GM21528 (cell line): ENCODE results near the gene CD82.
A peak's percentile ranks its signal among the peaks of the same experiment; 100 is the strongest.
"Not testable (repeated sequence)": the region's sequence is repeated elsewhere in the genome, so short reads cannot be mapped to it uniquely, and the experiment has no call there.

ENCODE experiments used
- ATAC-seq: cut with Tn5 transposase; IDR thresholded peaks from one replicate; pipeline ENCODE4 v1.9.1; 2021; ENCODE audit warnings: mild to moderate bottlenecking, moderate library complexity; ENCODE audit not compliant: unreplicated experiment, low FRiP score

The CD82 gene

DNA sequence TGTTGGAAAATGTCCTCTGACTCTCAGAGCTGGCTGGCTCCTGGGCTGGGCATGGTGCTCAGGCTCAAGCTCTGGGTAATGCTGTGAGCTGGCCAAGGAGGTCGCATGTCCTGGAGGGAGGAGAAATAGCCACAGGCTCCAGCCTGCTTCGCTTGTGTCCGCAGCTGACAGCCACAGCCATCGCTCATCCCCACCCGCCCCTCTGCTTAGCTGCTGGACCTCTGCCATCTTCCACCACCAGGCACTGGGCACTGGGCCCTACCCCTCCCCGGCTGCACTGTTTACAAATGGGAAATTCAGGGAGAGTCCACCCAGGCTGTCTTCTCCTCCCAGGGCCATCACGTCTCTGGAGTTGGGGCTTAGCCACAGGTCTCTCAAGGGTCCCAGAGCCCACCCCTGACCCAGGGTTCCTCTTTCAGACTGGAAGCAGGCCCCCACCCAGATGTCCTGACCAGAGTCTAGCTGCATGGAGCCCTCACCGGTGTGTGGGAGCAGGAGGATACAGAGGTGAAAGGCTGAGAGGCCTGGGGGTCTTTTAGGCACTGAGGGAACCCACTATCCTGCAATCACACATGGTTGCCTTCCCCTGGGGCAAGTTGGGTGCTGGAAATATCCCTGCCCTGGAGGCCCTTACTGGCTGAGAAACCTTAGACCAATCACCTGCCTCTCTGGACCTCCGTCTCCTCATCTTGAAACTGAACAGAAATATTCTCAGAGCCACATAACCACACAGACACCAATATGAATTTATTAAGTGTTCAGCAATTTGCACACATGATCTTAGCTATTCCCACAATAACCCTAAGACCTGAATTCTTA lies 62.7 kb downstream of the CD82 start:
- ATAC-seq = peak; percentile 59

DNA sequence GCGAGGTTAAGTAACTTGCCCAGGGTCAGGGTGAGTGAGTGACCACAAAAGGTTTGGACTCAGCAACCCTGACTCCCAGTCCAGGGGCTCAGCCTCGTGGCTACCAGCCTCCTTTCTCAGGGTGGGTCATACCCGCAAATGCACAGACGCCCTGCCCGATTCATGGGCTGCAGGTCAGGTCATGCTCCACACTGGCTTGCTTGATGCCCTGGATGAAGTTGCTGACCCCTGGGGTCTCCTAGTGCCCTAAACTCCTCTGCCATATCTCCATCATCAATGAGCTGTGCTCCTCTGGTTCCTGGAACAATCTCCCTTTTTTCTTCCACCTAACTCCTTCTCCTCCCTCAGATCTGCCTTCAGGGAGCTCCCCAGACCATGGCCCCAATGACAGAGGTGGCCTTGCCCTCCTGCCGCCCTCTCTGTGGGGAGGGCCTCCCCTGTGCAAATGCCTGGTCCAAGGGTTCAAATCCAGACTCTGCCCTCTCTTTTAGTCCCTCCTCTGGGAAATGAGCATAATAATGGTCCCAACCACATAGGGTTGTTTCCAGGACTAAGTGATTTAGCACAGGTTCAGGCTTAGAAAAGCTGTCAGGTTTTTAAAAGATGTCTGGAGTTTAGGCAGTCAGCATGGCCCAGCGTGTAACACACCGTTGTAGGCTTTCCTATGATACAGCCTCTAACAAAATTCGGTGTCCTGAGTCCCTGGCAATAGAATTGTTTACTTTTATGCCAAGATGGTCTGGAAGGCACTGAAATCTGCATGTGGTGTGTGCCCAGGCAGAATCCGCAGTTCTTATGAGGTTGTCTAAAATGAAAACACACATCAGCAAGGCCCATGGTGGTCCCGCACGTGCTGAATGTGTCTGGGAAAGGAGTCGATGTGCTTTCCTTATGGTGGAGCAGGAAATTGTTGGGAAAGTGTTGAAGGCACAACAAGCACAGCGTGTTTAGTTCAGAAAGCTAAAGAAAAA lies 63.6 kb downstream of the CD82 start:
- no peak for ATAC-seq

DNA sequence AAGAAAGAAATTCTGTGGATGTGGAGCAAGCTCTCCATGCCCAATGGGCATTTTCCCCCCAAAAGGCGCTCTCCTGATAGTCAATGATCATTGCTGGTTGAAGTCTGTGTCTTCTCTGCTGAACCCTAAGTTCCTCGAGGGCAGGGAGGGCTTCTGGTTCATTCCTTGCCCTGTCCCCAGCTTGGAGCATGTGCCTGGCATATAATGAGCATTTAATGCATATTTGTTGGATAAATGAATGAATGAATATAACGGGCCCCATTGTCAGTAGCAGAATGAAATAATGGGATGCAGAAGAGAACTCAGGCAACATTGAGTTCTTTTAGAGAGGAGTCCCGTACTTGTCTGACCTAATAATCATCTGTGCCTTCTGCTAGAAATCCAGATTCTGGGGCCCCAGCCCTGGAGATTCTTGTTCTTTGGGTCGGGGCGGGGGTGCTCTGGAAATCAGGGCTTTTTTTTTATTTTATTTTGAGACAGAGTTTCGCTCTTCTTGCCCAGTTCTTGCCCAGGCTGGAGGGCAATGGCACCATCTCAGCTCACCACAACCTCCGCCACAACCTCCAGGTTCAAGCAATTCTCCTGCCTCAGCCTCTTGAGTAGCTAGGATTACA lies 64.4 kb downstream of the CD82 start:
- no peak for ATAC-seq

DNA sequence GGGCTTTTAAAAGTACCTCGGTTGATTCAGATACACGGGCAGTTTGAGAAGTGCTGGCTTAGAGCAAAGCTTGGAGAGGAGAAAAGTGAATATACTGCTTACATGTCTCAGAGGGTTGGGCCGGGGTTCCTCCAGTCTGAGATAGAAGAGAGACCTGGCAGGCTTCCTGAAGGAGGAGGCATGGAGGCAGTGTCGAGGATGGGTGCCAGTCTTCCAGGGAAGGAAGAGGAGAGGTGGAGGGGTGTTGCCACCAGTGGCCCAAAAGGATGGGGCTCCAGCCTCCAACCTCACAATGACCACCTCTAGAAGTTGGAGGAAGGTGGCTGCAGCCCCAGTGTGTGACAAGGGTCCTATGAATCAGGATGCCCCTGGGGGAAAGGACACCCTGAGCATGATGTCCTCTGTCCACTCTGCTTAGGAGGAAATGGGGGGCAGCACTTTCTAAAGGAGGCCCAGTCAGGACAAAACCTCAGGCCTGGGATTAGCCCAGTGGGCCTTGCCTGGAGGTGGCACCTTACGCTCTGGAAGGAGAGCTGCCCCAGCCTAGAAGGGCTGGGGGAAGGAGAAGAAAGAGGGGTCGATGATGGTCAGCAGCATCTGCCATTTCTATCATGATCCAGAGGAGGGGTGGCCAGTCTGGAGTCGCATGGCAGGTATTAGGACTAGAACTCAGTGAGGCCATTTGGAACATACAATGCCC lies 65.2 kb downstream of the CD82 start:
- no peak for ATAC-seq

DNA sequence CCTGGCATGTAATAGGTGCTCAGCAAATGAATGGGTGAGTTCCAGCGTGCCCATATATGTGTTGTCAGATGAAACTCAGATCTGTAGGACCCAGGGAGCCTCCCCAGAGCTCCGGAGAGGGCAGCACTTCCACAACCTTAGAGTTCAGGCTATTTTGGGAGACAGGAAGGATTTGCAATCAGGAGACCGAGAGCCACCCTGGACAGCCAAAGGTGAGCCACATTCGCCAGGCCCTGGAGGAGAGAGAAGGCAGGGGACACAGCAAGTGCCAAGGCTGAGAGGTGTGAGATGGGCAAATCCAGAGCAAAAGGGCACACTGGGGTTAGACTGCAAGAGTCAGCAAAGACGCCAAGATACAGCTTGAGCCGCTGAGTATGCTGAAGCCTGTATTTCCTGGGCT lies 66.4 kb downstream of the CD82 start:
- ATAC-seq = no peak

DNA sequence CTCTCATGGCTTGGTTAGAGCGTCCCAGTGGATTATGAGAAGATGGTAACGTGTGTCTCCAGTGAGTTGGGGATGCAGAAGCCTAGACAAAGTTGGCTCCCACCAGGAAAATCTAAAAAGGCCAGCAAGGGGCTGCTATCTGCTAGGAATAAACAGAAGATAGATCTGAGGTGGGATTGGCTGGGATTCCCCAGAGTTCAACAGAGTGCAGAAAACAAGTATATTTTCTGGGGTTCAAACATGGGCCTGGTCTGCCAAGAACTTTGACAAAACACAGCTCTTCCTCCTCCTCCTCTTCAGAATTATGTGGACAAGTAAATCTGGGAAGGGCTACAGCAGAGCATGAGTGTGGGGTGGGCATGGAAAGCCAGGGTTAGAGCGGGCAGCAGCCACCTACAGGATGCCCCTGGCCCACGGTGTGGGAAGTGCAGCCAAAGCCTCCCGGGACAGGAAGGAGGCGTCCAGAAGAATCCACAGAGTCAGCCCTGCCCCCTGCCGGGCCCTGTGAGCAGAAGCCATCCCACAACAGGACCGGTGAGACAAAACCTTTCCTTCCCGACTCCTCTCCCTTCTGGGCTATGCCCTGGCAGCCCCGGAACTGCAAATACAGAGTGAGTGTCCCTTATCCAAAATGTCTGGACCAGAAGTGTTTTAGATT lies 67.1 kb downstream of the CD82 start:
- no peak for ATAC-seq

DNA sequence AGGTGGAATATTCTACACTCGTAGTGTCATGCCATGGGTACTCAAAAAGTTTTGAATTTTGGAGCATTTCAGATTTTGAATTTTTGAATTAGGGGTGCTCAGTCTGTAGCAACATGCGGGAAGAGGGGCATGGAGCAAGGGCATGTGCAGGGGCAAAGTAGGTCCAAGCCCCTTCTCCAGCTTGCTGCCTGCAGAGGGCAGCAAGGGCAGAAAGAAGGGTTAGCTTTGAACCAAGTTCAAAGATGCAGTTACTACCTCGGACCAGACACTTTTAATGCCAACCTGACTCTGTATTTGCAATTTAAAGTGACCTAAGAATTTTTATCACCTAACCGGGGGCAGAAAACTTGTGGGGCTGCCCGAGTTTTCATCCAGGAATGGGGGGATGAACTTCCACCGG lies 68.2 kb downstream of the CD82 start:
- ATAC-seq = no peak

DNA sequence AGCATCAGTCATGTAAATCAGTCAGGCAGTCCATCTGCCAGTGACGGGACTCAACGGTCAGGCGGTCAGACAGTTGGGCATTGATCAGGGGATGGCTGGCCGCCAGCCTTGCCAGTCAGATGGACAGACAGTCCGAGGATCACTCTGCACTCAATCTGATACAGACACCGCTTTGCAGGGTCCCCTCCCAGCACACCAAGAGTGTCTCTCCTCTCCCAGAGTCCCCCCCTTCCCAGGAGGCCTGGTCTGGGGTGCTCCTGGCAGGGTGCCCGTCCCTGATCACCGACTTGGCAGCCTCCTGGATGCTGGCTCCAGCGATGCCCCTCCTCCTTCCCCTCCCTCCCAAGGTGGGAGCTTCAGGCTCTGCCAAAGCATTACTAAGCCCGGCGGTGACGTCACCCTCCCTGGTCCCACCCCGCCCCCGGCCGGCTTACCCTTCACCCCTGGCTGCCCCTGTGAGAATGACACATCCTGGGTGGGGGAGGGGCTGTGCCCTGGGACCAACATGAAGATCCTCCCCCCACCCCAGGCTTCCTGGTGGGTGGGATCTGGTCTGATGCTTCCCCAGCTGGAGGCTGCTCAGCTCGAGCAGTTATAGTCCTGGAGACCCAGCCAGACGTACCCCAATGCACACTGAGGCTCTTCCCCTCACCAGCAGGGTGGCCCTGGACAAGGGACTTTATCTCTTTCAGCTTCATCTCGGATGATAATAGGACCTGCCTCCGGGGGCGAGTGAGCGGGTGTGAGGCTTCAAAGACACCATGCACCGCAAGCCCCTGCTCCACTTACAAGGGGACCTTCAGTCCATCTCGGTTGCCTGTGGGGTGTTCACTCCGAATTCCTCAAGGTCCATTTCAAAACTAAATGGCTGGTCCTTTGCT lies 69.2 kb downstream of the CD82 start:
- ATAC-seq = no peak

DNA sequence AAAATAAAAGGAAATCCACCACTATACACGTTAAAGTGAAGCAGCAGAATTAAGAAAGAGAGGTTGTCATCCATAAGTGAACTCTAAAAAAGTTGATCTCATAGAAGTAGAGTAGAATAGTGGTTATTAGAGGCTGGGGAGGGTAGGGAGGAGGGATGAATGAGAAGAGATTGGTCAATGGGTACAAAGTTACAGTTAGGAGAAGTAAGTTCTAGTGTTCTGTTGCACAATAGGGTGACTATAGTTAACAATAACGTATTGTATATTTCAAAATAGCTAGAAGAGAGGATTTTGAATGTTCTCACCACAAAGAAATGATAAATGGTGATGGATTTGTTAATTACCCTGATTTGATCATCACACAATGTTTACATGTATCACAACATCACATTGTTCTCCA lies 72.0 kb downstream of the CD82 start:
- no peak for ATAC-seq

DNA sequence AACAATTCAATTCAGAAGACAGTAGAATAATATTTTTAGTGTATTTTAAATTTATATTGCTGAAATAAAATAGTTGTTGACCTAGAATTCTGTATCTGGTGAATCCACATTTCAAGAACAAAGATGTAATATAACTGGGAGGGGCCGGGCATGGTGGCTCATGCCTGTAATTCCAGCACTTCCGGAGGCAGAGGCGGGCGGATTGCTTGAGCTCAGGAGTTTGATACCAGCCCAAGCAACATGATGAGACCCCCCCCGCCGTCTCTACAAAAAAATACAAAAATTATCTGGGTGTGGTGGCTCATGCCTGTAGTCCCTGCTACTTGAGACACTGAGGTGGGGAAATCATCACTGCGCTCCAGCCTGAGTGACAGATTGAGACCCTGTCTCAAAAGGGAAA lies 72.6 kb downstream of the CD82 start:
- ATAC-seq = no peak

DNA sequence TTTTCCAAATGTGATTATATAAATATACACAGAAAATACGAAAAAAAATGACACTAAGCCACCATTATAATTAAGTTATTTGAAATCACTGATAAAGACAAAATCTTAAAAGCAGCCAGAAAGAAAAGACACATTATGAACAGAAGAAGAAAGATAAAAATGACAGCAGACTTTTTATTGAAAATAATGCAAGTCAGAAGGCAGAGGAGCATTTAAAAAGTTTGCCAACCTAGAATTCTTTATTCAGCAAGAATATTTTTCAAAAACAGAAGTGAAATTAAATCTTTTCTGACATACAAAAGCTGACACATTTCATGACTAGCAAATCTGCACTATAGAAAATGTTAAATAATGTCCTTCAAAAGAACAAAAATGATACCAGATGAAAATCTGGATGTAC lies 77.8 kb downstream of the CD82 start:
- ATAC-seq = no peak

DNA sequence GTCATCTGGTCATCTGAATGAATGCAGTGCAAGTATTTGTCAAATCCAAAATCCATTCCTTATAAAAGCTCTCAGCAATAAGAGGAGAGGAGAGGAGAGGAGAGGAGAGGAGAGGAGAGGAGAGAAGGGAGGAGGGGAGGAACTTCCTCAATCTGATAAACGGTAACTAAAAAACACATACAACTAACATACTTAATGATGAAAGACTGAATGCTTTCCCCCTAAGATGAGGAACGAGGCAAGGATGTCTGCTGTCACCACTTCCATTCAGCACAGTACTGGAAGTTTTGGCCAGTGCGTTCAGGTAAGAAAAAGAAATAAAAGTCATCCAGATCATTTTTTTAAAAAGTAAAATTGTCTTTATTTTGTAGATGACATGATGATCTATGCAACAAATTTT lies 80.4 kb downstream of the CD82 start:
- no peak for ATAC-seq

DNA sequence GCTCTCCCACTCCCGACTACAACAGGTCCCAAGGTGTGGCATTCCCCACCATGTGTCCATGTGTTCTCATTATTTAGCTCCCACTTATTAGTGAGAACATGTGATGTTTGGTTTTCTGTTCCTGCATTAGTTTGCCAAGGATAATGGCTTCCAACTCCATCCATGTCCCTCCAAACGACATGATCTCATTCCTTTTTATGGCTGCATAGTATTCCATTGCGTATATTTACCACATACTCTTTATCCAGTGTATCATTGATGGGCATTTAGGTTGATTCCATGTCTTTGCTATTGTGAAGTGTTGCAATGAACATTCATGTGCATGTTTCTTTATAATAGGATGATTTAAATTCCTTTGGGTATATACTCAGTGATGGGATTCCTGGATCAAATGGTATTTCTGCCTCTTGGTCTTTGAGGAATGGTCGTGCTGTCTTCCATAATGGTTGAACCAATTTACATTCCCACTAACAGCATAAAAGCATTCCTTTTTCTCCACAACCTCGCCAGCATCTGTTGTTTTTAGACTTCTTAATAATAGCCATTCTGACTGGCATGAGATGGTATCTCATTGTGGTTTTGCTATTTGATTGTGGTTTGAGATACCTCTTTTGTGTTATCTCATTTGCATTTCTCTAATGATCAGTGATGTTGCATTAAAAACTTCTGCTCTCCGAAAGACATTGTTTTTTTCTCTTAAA lies 81.9 kb downstream of the CD82 start:
- not testable (repeated sequence) for ATAC-seq

DNA sequence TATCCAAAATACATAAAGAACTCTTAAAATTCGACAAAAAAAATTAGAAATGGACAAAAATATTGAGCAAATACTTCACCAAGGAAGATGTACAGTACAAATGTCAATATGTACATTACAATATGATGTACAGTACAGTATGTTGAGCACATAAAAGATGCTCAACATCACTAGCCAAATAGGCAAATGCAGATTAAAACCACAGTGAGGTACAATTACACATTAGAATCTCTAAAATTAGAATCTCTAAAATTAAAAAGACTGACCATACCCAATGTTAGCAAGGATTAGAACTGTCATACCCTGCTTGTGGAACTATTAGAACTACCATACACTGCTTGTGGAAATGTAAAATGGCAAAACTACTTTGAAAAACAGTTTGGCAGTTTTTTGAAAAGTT lies 82.6 kb downstream of the CD82 start:
- no peak for ATAC-seq

DNA sequence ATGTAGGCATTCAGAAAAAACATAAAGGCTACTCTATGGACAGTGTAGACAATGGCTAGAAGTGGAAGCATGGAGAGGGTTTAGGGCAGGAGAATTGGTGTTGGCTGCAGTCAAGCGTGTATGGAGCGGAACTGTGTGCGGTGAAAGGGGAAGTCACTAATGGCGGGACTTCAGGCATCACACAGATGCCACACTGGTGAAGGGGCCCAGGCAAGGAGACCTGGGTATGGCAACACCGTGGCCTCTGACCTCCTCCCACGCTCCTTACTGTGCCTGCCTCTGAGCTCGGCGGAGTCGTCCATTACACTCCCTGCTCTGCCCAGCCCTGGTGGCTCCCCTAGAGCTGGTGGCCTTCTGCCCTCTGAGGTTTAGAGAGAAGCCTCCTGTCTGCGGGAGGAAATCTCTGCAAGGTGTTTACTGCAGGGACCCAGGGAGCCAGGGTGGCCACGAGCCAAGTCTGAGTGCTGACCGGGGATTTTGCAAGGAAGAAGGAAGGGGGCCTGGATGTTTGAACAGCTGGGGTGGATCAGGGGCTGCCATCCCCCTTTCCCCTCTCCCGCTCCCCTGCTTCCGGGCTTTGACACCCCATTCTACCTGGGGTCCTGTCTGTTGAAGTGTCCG lies 86.2 kb downstream of the CD82 start:
- no peak for ATAC-seq

DNA sequence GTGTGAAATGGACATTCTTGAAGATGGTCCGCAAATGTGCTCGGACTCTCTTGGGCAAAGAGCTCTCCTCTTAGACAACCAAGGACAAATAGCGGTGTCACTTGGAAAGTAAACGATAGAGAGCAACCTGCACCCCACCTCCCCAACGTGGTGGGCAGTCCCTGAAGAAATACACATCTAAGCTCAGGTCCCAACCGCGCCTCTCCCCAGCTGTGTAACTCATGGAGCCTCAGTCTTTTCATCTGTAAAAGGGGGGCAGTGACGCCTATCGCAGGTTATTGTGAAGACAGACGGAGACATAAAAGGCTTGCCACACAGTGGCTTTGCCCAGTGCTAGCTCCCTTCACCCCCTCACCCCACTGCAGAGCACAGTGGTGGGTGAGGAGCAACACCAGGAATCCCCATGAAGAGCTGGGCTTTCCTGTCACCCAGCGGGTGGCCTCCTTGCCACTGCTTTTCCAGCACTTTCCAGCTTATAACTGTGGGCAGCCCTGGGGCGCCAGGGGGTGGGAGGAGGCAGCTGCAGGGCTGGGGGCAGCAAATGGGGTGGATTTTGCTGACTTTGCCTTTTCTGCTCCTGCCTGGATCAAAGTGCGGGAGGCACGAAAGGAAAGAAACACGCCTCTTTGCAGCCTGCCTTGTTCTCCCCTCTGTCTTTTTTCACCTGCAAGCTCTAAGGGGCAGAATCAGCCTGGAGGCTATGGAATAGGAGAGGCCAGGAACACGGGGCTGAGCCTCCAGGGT lies 87.6 kb downstream of the CD82 start:
- ATAC-seq = no peak

DNA sequence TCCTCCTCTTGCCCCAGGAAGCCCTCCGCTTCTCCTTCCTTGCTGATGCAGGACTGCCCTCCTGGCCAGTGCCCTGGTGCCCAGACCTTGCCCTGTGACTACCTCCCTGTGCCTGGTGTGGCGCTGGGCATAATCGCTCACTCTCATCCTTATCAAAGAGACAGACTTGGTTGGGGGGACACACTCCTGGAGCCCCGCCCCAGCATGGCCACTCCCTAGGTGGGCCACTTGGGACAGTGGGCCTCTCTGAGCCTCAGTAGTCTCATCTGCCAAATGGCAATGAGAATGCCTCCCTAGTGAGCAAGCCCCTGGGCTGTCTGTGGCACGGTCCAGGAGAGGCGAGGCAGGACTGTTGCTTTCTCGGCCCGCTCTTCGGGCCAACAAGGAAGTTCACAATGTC lies 88.6 kb downstream of the CD82 start:
- ATAC-seq = no peak
